Skeletal muscle satellite cell (primary cell): ENCODE results near the gene RNF217.
"Not testable (repeated sequence)": the region's sequence is repeated elsewhere in the genome, so short reads cannot be mapped to it uniquely, and the experiment has no call there.

Source experiments
- H3K27me3 ChIP-seq: 2 replicates; pipeline ENCODE4 v1.7.0; 2013; ENCODE audit warnings: low read length; ENCODE audit not compliant: control insufficient read depth, insufficient read depth
- H3K36me3 ChIP-seq: 2 replicates; pipeline ENCODE4 v1.7.0; 2013; ENCODE audit warnings: mild to moderate bottlenecking, control low read depth, low read length; ENCODE audit not compliant: insufficient read depth
- H3K4me1 ChIP-seq: 2 replicates; pipeline ENCODE4 v1.7.0; 2013; ENCODE audit warnings: low read length; ENCODE audit not compliant: control insufficient read depth, insufficient read depth
- H3K4me2 ChIP-seq: 2 replicates; pipeline ENCODE4 v1.7.0; 2013; ENCODE audit warnings: mild to moderate bottlenecking, low read length
- H3K4me3 ChIP-seq: 2 replicates; pipeline ENCODE4 v1.7.0; 2013; ENCODE audit warnings: low read length
- H3K9ac ChIP-seq: 2 replicates; pipeline ENCODE4 v1.7.0; 2013; ENCODE audit warnings: mild to moderate bottlenecking, low read depth, low read length, moderate library complexity
- H3K9me3 ChIP-seq: replicated peaks from 2 replicates; pipeline ENCODE4 v1.7.0; 2013; ENCODE audit warnings: mild to moderate bottlenecking, control low read depth, low read length

Gene RNF217

GRCh38 chr6:124963831-124964763 is 1.9 kb downstream of the RNF217 start:
- peak overlapping the region; percentile 85 for H3K4me2 ChIP-seq
- H3K36me3 ChIP-seq, result peaks cover 11% of the 10 kb centered on the region
- H3K9me3 ChIP-seq, result no peaks in the 10 kb centered on the region
- peak overlapping the region; percentile 89 for H3K9ac ChIP-seq
- no peaks in the 10 kb centered on the region for H3K27me3 ChIP-seq
- H3K4me3 ChIP-seq, result peak overlapping the region; percentile 83
- peaks cover 45% of the 10 kb centered on the region for H3K4me1 ChIP-seq

GRCh38 chr6:124964764-124965105 is 2.5 kb downstream of the RNF217 start:
- Histone ChIP-seq H3K9me3 (no peaks in the 10 kb centered on the region), H3K4me2 (peak overlapping the region; percentile 85), H3K9ac (peak overlapping the region; percentile 89), H3K36me3 (peaks cover 11% of the 10 kb centered on the region), H3K4me3 (peak overlapping the region; percentile 83), H3K4me1 (peaks cover 45% of the 10 kb centered on the region), H3K27me3 (no peaks in the 10 kb centered on the region)

- Histone ChIP-seq H3K4me1 (peaks cover 50% of the 10 kb centered on the region), H3K4me3 (peak overlapping the region; percentile 19), H3K36me3 (peaks cover 11% of the 10 kb centered on the region), H3K4me2 (peak overlapping the region; percentile 85)
- H3K9ac ChIP-seq, H3K9me3 ChIP-seq, H3K27me3 ChIP-seq: not testable (repeated sequence)
Measured at GRCh38 chr6:124965424-124965850, 3.2 kb downstream of the RNF217 start.

DNA sequence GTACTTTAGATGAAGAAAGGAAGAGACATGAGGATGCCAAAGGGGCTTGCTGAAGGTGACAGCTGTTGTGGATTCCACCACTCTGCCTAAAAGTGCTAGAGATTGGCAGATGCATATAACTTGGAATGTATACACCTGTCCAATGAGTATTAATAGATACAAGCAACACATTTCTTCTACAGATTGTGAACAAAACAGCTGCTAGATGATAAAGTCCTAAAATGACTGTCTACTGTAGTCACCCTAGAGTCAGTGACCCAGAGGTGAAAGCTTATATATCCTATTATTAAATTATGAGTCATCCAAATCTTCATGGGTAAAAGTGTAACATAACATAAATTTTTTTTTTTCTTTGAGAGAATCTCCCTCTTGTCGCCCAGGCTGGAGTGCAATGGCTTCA is 5.2 kb downstream of the RNF217 start:
- Histone ChIP-seq H3K4me2 (peak overlapping the region; percentile 4), H3K9ac (no peak overlapping the region), H3K27me3 (no peaks in the 10 kb centered on the region), H3K4me3 (no peak overlapping the region), H3K9me3 (no peaks in the 10 kb centered on the region), H3K4me1 (peaks cover 45% of the 10 kb centered on the region), H3K36me3 (peaks cover 17% of the 10 kb centered on the region)

DNA sequence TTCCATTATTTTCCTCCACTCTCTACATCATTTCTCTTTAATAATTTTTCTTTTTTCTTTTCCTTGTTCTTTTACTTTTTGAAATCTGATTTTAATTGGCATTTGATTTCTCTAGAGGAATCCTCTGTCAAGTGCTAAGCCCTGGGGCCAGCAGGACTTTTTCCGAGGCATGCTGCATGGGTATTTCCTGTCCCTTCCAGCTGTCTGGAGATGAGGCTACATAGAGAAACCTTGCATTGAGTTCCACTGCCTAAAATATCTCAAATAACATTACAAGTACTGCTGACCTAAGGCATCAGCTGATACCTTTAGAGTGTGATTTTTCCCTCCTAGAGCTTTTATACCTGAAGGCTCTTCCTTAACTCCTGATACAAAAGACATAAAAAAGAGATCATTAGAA is 6.2 kb downstream of the RNF217 start:
- H3K4me2 ChIP-seq, result no peak overlapping the region
- no peaks in the 10 kb centered on the region for H3K27me3 ChIP-seq
- H3K4me1 ChIP-seq, result peaks cover 45% of the 10 kb centered on the region
- no peak overlapping the region for H3K4me3 ChIP-seq
- H3K9ac ChIP-seq, result no peak overlapping the region
- H3K36me3 ChIP-seq, result peaks cover 27% of the 10 kb centered on the region
- H3K9me3 ChIP-seq, result no peaks in the 10 kb centered on the region

GRCh38 chr6:124970243-124970642 is 8.0 kb downstream of the RNF217 start:
- H3K36me3 ChIP-seq, result peaks cover 33% of the 10 kb centered on the region

DNA sequence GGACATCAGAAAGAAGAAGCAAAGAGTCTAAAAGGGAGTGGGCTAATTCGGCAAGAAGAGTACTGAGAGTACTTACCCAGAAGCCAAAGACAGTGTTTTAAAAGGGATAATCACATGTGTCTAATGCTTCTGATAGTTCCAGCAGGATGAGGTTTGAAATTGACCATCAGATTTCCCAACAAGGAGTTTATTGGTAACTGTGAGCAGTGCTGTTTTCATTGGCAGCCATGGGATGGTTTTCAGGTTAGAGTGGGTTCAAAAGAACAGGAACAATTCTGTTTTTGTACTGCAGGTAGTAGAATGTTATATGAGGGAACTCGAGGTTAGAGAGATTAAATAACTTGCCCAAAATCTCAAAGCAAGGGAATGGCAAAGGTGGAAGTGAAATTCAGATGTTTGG is 8.5 kb downstream of the RNF217 start:
- Histone ChIP-seq H3K4me1 (peaks cover 35% of the 10 kb centered on the region), H3K9me3 (no peaks in the 10 kb centered on the region), H3K36me3 (peaks cover 33% of the 10 kb centered on the region), H3K4me2 (no peak overlapping the region), H3K27me3 (no peaks in the 10 kb centered on the region), H3K9ac (no peak overlapping the region), H3K4me3 (no peak overlapping the region)

More at GRCh38 chr6:124970243-124970642, 8.0 kb downstream of the RNF217 start:
- H3K4me2 ChIP-seq, result no peak overlapping the region
- H3K4me1 ChIP-seq, result peaks cover 39% of the 10 kb centered on the region
- H3K4me3 ChIP-seq, result no peak overlapping the region
- H3K9ac ChIP-seq, result no peak overlapping the region
- no peaks in the 10 kb centered on the region for H3K9me3 ChIP-seq
- no peaks in the 10 kb centered on the region for H3K27me3 ChIP-seq

GRCh38 chr6:124973780-124974179 is 11.5 kb downstream of the RNF217 start:
- Histone ChIP-seq H3K9ac (no peak overlapping the region), H3K4me1 (peaks cover 23% of the 10 kb centered on the region)

DNA sequence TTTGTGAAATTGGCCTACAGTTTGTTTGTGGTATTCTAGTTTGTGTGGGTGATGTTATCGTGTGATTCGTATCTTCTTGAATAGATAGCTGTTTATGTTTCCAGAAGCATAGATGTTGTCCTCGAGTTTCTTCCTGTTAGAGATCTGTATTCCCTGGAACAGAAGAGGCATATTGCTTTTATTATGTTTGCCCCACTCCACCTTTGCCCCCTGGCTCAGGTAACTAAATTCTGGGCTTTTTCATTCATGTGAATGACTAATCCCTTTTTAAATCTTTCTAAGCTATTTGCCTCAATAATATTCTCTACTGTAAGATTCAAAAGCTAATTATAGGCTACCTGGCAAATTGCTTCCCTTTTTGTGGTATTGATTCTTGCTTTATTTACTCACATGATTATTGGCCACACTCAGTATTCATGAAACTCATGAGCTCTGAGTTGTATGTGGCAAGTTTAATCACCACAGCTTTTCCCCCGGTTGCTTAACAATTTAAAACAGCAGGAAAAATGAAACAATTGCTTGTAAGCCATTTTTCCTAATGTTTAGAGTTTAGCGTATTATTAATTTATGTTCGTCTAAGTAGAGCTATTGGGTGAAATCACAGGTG is 12.6 kb downstream of the RNF217 start:
- H3K4me2 ChIP-seq, result no peak overlapping the region
- H3K27me3 ChIP-seq, result no peaks in the 10 kb centered on the region
- no peak overlapping the region for H3K4me3 ChIP-seq
- H3K36me3 ChIP-seq, result peaks cover 41% of the 10 kb centered on the region
- H3K4me1 ChIP-seq, result peaks cover 22% of the 10 kb centered on the region
- H3K9me3 ChIP-seq, result peaks cover 8% of the 10 kb centered on the region
- no peak overlapping the region for H3K9ac ChIP-seq

More at GRCh38 chr6:124973780-124974179, 11.5 kb downstream of the RNF217 start:
- Histone ChIP-seq H3K36me3 (peaks cover 30% of the 10 kb centered on the region), H3K27me3 (no peaks in the 10 kb centered on the region), H3K9me3 (peaks cover 7% of the 10 kb centered on the region), H3K4me2 (no peak overlapping the region), H3K4me3 (no peak overlapping the region)

- no peak overlapping the region for H3K4me3 ChIP-seq
- no peaks in the 10 kb centered on the region for H3K27me3 ChIP-seq
- H3K4me2 ChIP-seq, result peak overlapping the region; percentile 0
- no peak overlapping the region for H3K9ac ChIP-seq
- H3K4me1 ChIP-seq, result peaks cover 14% of the 10 kb centered on the region
- H3K36me3 ChIP-seq, result peaks cover 36% of the 10 kb centered on the region
- H3K9me3 ChIP-seq, result peaks cover 8% of the 10 kb centered on the region
Measured at GRCh38 chr6:124977067-124977908, 15.1 kb downstream of the RNF217 start.
